Colonic mucosa (tissue), 4 donors: Measurements from ENCODE around the gene SNCA. TPM values are rescaled to one million over a fixed set of nuclear protein-coding genes. Genes with fewer than 3 reads are reported as not detected.

Experiments
- DNase-seq: peaks from one replicate; pipeline ENCODE4 v3.0.0-alpha.2; 2020
- H3K27ac ChIP-seq: fragments of 200-600 bp; one replicate; pipeline ENCODE4 v1.8.0; 2021
- H3K27me3 ChIP-seq: fragments of 200-600 bp; one replicate; pipeline ENCODE4 v1.8.0; 2021
- H3K36me3 ChIP-seq: fragments of 200-600 bp; one replicate; pipeline ENCODE4 v1.8.0; 2021
- H3K4me1 ChIP-seq: fragments of 200-600 bp; one replicate; pipeline ENCODE4 v1.8.0; 2021; ENCODE audit warnings: mild to moderate bottlenecking
- H3K4me3 ChIP-seq: fragments of 200-600 bp; one replicate; pipeline ENCODE4 v1.8.0; 2021
- H3K9ac ChIP-seq, 2 donors: one replicate each; pipeline ENCODE4 v1.7.0; 2013; ENCODE audit warnings: control low read depth in 2 of 2, low read depth in 2 of 2, low read length in 2 of 2
- H3K9me3 ChIP-seq: fragments of 200-600 bp; one replicate; pipeline ENCODE4 v1.8.0; 2021
- CTCF ChIP-seq: fragments of 200-600 bp; IDR thresholded peaks from one replicate; pipeline ENCODE4 v1.8.0; 2022; ENCODE audit warnings: antibody characterized with exemption, mild to moderate bottlenecking
- intact Hi-C: fragments of 100-400 bp; cut with DNase I; formaldehyde crosslinking; loops from one replicate; pipeline ENCODE4 v1.14.1; 2022
- total RNA-seq, 2 donors: library from RNA; stranded (reverse); fragmentation: NEBNext Ultra II Directional in 1 of 2; extraction: Animal tissue kit (Norgen Biotek cat#: 25700) in 1 of 2; gene quantifications; one replicate each; pipeline ENCODE4 v1.2.1, GENCODE V29; 2021
- donor health status: healthy.
- donor health status: DM: no; HTN: no; CAD: no.
- donor health status: DM: no; HTN: no; CAD: no.

The SNCA gene
- total RNA-seq, 2 donors from 2014 or later, result 1.2 to 5.7 TPM

DNA sequence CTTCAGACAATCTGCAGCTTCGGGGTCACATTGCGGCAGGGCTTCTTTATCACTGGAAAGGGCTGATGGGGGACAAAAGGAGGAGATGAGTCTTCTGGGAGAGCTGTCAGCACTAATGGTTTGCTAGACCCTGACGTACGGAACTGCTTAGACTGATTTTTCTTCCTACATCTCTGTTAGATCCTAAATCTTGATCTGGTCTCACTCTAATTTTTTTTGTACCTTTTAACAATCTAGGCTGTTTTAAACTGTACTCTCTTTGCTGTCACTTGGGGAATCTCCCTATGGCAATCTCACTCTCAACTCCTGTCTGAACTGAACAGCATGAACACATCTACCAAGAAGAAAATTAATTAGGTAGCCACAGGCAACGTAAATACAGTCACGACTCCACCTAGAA, 120.1 kb downstream of the SNCA start:
- H3K27ac ChIP-seq, result no peak overlapping the region
- no peaks in the 10 kb centered on the region for H3K36me3 ChIP-seq
- H3K4me3 ChIP-seq, result no peak overlapping the region
- H3K27me3 ChIP-seq, result no peaks in the 10 kb centered on the region
- H3K9me3 ChIP-seq, result no peaks in the 10 kb centered on the region
- intact Hi-C loops, result no loop called here
- DNase-seq, result no peak
- TF ChIP-seq CTCF, result no peak
- no peak overlapping the region for H3K9ac ChIP-seq
- no peaks in the 10 kb centered on the region for H3K4me1 ChIP-seq

- intact Hi-C loops, result no loop called here
- Histone ChIP-seq H3K4me3 (no peak overlapping the region), H3K27ac (no peak overlapping the region), H3K9me3 (no peaks in the 10 kb centered on the region), H3K27me3 (no peaks in the 10 kb centered on the region), H3K36me3 (no peaks in the 10 kb centered on the region), H3K4me1 (no peaks in the 10 kb centered on the region), H3K9ac (no peak overlapping the region)
- no peak for TF ChIP-seq CTCF
- no peak for DNase-seq
Measured at GRCh38 chr4:89715631-89716030, 121.3 kb downstream of the SNCA start.

DNA sequence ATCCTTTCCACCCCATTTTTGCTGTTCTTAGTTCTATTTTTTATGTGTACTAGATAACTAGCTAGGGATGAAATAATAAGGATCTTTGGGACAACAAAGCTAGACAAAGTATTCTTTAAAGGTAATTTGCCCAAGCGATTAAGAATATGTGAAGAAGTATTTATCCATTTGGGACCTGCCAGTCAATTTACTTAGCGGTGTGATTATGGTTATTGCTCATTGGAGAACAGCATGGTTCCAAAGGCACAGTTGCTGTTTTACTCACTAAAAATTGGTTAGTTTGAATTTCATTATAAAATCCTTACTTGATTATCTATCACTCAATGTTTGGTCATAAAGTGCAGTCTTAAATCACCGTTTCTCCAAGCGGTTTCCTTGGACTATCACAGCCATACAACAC, 124.1 kb downstream of the SNCA start:
- Histone ChIP-seq H3K36me3 (no peaks in the 10 kb centered on the region), H3K4me1 (no peaks in the 10 kb centered on the region), H3K27ac (no peak overlapping the region), H3K4me3 (no peak overlapping the region), H3K9ac (no peak overlapping the region), H3K9me3 (no peaks in the 10 kb centered on the region), H3K27me3 (no peaks in the 10 kb centered on the region)
- no peak for TF ChIP-seq CTCF
- no peak for DNase-seq
- intact Hi-C loops, result no loop called here

DNA sequence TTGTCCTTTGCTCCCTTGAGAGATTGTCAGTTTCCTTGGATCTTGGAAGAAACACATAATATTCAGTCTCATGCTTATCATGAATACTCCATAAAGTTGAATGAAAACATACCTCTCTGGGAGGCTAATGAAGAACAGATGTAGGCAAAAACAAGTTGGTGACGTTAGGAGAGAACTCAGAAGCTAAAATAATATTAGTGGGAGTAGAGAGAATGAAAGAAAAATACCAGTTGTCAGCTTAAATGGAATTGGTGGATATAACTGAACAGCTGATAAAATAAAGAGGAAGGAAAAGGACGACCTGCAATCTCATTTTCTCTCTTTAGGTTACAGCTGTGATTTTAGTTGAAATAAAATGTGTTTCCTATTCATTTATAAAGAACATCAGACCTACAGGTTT, 124.8 kb downstream of the SNCA start:
- Histone ChIP-seq H3K9me3 (no peaks in the 10 kb centered on the region), H3K4me3 (no peak overlapping the region), H3K36me3 (no peaks in the 10 kb centered on the region), H3K27ac (no peak overlapping the region), H3K4me1 (no peaks in the 10 kb centered on the region), H3K9ac (no peak overlapping the region), H3K27me3 (no peaks in the 10 kb centered on the region)
- DNase-seq, result no peak
- intact Hi-C loops, result no loop called here
- no peak for TF ChIP-seq CTCF

GRCh38 chr4:89708903-89709421, 128.0 kb downstream of the SNCA start:
- no peak overlapping the region for H3K27ac ChIP-seq
- no peak for DNase-seq
- H3K4me3 ChIP-seq, result no peak overlapping the region
- intact Hi-C loops, result no loop called here
- H3K36me3 ChIP-seq, result no peaks in the 10 kb centered on the region
- H3K27me3 ChIP-seq, result no peaks in the 10 kb centered on the region
- TF ChIP-seq CTCF, result no peak
- H3K9me3 ChIP-seq, result no peaks in the 10 kb centered on the region
- H3K4me1 ChIP-seq, result no peaks in the 10 kb centered on the region
- H3K9ac ChIP-seq, result no peak overlapping the region

DNA sequence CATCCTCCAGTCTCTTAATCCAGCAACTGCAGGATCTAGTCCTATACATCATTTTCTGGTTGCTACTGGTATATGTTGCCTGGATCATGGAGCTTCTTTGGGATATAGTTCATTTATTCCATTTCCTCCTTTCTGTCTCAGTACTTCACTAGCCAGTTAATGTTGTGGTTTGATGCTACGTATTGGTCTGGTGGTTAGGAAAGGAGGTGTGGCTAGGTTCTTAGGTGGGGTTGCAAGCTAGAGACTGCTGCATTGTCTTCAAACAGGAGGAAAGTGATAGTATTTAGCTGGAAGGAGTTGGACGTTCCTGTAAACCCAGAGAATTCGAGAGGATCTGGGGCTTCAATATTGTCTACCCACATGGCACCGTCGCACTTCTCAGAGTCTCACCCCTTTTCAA, 129.5 kb downstream of the SNCA start:
- H3K4me1 ChIP-seq, result no peaks in the 10 kb centered on the region
- DNase-seq, result no peak
- no peak for TF ChIP-seq CTCF
- no peaks in the 10 kb centered on the region for H3K36me3 ChIP-seq
- H3K9me3 ChIP-seq, result no peaks in the 10 kb centered on the region
- no peak overlapping the region for H3K4me3 ChIP-seq
- H3K27me3 ChIP-seq, result no peaks in the 10 kb centered on the region
- no peak overlapping the region for H3K27ac ChIP-seq
- intact Hi-C loops, result no loop called here
- no peak overlapping the region for H3K9ac ChIP-seq
